ENCODE results near the gene SUV39H2. TPM values are rescaled to one million over a fixed set of nuclear protein-coding genes. Genes with fewer than 3 reads are reported as not detected.

Gene SUV39H2
- total and polyA plus RNA-seq, 7 experiments from 2014 or later: 2.4 to 25.0 (median 6.8) TPM

GRCh38 chr10:14837757-14838581 is 40.7 kb upstream of the SUV39H2 start, which contains the start of the genes CDNF, HSPA14 and MSANTD7:
CDNF (minus strand) TSS chr10:14838037; CDS start chr10:14837946, 91 bp downstream.
HSPA14 (plus strand) TSS chr10:14838306; CDS start chr10:14838403, 97 bp downstream.
MSANTD7 (plus strand) TSS chr10:14838306; CDS start chr10:14842285, 3,979 bp downstream.
- no peaks in the 10 kb centered on the region for H3K9me3 Mint-ChIP-seq
- POLR2A ChIA-PET: interaction anchor here (0.6 to 2.8 kb wide), 31 partner anchors 11 to 1559 kb away, joined by 3 to 28 read pairs (median 4); partner anchors contain the start of genes DCLRE1C, MEIG1, NMT2 and SUV39H2
- Histone ChIP-seq H3K9me3 (ENCODE audit: control insufficient read depth in 2 of 3, low read length in 3 of 3) (no peaks in the 10 kb centered on the region), H3K4me3 (ENCODE audit: low read length) (peak within 1 kb of the TSS; percentile 88), H3K4me1 (ENCODE audit: control insufficient read depth in 2 of 2, insufficient read depth in 2 of 2, low read length in 2 of 2) (peaks cover 15 to 17% of the 10 kb centered on the region in 2 donors), H3K36me3 (ENCODE audit: control insufficient read depth in 2 of 3, insufficient read depth in 3 of 3, low read length in 3 of 3) (peaks cover 0 to 33% (median 9%) of the 10 kb centered on the region in 3 experiments), H3K27me3 (ENCODE audit: control insufficient read depth in 2 of 2, insufficient read depth in 2 of 2, low read length in 2 of 2) (no peaks in the 10 kb centered on the region), H3K27ac (ENCODE audit: low read depth, low read length) (peak within 1 kb of the TSS; percentile 94)
- ATAC-seq: peak; percentile 98
- CTCF ChIA-PET: interaction anchor here (0.6 to 1.8 kb wide), 11 partner anchors 10 to 990 kb away, joined by 3 to 6 read pairs (median 4); partner anchors contain the start of gene SUV39H2
- H3K4me3 Mint-ChIP-seq: peak within 1 kb of the TSS; percentile 87 to 98 (median 97)
- intact Hi-C loops (cut with micrococcal nuclease): loop anchor here (1.0 to 5.0 kb wide), 24 partner anchors 11 to 1535 kb away; partner anchors contain the start of genes DCLRE1C (in 2 of the 2), MEIG1 (in 2 of the 2), PRPF18 (in 2 of the 2) and RPP38 (in 2 of the 2)
- H3K27me3 Mint-ChIP-seq: no peaks in the 10 kb centered on the region
- peak within 1 kb of the TSS; percentile 92 to 99 (median 97) for H3K27ac Mint-ChIP-seq
- peaks cover 0 to 24% (median 13%) of the 10 kb centered on the region in 5 donors for H3K36me3 Mint-ChIP-seq
- peaks cover 14 to 45% (median 32%) of the 10 kb centered on the region in 7 donors for H3K4me1 Mint-ChIP-seq
- DNase-seq: peak; percentile 98 to 99 (median 99)

- POLR2A ChIA-PET: interaction anchor here (0.6 to 2.8 kb wide), 19 partner anchors 10 to 1560 kb away, joined by 3 to 28 read pairs (median 4); partner anchors contain the start of genes MEIG1, NMT2 and SUV39H2
- intact Hi-C loops (cut with micrococcal nuclease): loop anchor here (1.0 to 5.0 kb wide), 23 partner anchors 11 to 1536 kb away; partner anchors contain the start of genes DCLRE1C (in 2 of the 2), MEIG1 (in 2 of the 2), PRPF18 (in 2 of the 2) and RPP38 (in 2 of the 2)
- no peak for ATAC-seq
Observed at GRCh38 chr10:14838582-14839304, 39.9 kb upstream of the SUV39H2 start.

DNA sequence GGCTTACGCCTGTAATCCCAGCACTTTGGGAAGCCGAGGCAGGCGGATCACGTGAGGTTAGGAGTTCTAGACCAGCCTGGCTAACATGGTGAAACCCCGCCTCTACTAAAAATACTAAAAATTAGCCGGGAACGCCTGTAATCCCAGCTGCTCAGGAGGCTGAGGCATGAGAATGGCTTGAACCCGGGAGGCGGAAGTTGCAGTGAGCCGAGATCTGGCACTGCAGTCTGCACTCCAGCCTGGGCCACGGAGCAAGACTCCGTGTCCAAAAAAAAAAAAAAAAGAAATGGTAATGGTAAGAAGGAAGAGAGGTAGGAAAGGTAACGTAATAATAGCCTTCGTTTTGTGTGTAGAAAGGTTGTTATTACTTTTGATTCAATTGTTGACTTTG is 39.4 kb upstream of the SUV39H2 start:
- peaks cover 15 to 17% of the 10 kb centered on the region in 2 donors for H3K4me1 ChIP-seq (ENCODE audit: control insufficient read depth in 2 of 2, insufficient read depth in 2 of 2, low read length in 2 of 2)
- no peak for ATAC-seq
- no peaks in the 10 kb centered on the region for H3K27me3 Mint-ChIP-seq
- no peaks in the 10 kb centered on the region for H3K9me3 Mint-ChIP-seq
- intact Hi-C loops (cut with micrococcal nuclease): loop anchor here (2.0 to 5.0 kb wide), 11 partner anchors 66 to 1536 kb away; partner anchors contain the start of genes PRPF18 (in 1 of the 2) and RPP38 (in 1 of the 2)
- peak overlapping the region; percentile 85 to 97 (median 94) for H3K27ac Mint-ChIP-seq
- H3K4me3 Mint-ChIP-seq: peak overlapping the region; percentile 87 to 98 (median 97)
- H3K36me3 Mint-ChIP-seq: peaks cover 0 to 26% (median 13%) of the 10 kb centered on the region in 5 donors
- H3K27ac ChIP-seq (ENCODE audit: low read depth, low read length): peak overlapping the region; percentile 94
- no peak for DNase-seq
- no peaks in the 10 kb centered on the region for H3K9me3 ChIP-seq (ENCODE audit: control insufficient read depth in 2 of 3, low read length in 3 of 3)
- H3K36me3 ChIP-seq (ENCODE audit: control insufficient read depth in 2 of 3, insufficient read depth in 3 of 3, low read length in 3 of 3): peaks cover 6 to 47% (median 9%) of the 10 kb centered on the region in 3 experiments
- H3K4me1 Mint-ChIP-seq: peaks cover 14 to 48% (median 33%) of the 10 kb centered on the region in 7 donors
- peak overlapping the region; percentile 88 for H3K4me3 ChIP-seq (ENCODE audit: low read length)
- no peaks in the 10 kb centered on the region for H3K27me3 ChIP-seq (ENCODE audit: control insufficient read depth in 2 of 2, insufficient read depth in 2 of 2, low read length in 2 of 2)
- ChIA-PET CTCF (no interaction called here), POLR2A (interaction anchor here (1.8 to 2.8 kb wide), 2 partner anchors 39 to 285 kb away, joined by 6 to 28 read pairs; partner anchors contain the start of gene SUV39H2)

More at GRCh38 chr10:14838582-14839304, 39.9 kb upstream of the SUV39H2 start:
- Histone ChIP-seq H3K27me3 (ENCODE audit: control insufficient read depth in 2 of 2, insufficient read depth in 2 of 2, low read length in 2 of 2) (no peaks in the 10 kb centered on the region), H3K9me3 (ENCODE audit: control insufficient read depth in 2 of 3, low read length in 3 of 3) (no peaks in the 10 kb centered on the region), H3K27ac (ENCODE audit: low read depth, low read length) (peak overlapping the region; percentile 94), H3K4me1 (ENCODE audit: control insufficient read depth in 2 of 2, insufficient read depth in 2 of 2, low read length in 2 of 2) (peaks cover 15 to 17% of the 10 kb centered on the region in 2 donors), H3K36me3 (ENCODE audit: control insufficient read depth in 2 of 3, insufficient read depth in 3 of 3, low read length in 3 of 3) (peaks cover 6 to 41% (median 9%) of the 10 kb centered on the region in 3 experiments), H3K4me3 (ENCODE audit: low read length) (peak overlapping the region; percentile 88)
- no peaks in the 10 kb centered on the region for H3K27me3 Mint-ChIP-seq
- CTCF ChIA-PET: interaction anchor here (0.6 to 1.8 kb wide), 5 partner anchors 9 to 991 kb away, joined by 3 to 6 read pairs (median 4); no protein-coding TSS in a partner anchor
- no peaks in the 10 kb centered on the region for H3K9me3 Mint-ChIP-seq
- H3K4me3 Mint-ChIP-seq: peak overlapping the region; percentile 87 to 98 (median 97)
- DNase-seq: peak in 7 of 9 donors; percentile 4 to 45 (median 18)
- H3K27ac Mint-ChIP-seq: peak overlapping the region; percentile 92 to 99 (median 97)
- peaks cover 0 to 27% (median 11%) of the 10 kb centered on the region in 5 donors for H3K36me3 Mint-ChIP-seq
- H3K4me1 Mint-ChIP-seq: peaks cover 14 to 45% (median 32%) of the 10 kb centered on the region in 7 donors

GRCh38 chr10:14840178-14840577 is 38.5 kb upstream of the SUV39H2 start:
- Histone ChIP-seq H3K27me3 (ENCODE audit: control insufficient read depth in 2 of 2, insufficient read depth in 2 of 2, low read length in 2 of 2) (no peaks in the 10 kb centered on the region), H3K4me1 (ENCODE audit: control insufficient read depth in 2 of 2, insufficient read depth in 2 of 2, low read length in 2 of 2) (peaks cover 15 to 17% of the 10 kb centered on the region in 2 donors), H3K4me3 (ENCODE audit: low read length) (no peak overlapping the region), H3K27ac (ENCODE audit: low read depth, low read length) (no peak overlapping the region), H3K36me3 (ENCODE audit: control insufficient read depth in 2 of 3, insufficient read depth in 3 of 3, low read length in 3 of 3) (peaks cover 6 to 53% (median 9%) of the 10 kb centered on the region in 3 experiments), H3K9me3 (ENCODE audit: control insufficient read depth in 2 of 3, low read length in 3 of 3) (no peaks in the 10 kb centered on the region)
- DNase-seq (no peak), ATAC-seq (no peak)
- H3K27ac Mint-ChIP-seq: peak overlapping the region in 6 of 9 donors; percentile 13 to 97 (median 78)
- ChIA-PET POLR2A (no interaction called here), CTCF (no interaction called here)
- no peaks in the 10 kb centered on the region for H3K27me3 Mint-ChIP-seq
- intact Hi-C loops (cut with micrococcal nuclease): no loop called here
- H3K9me3 Mint-ChIP-seq: no peaks in the 10 kb centered on the region
- H3K4me1 Mint-ChIP-seq: peaks cover 17 to 48% (median 33%) of the 10 kb centered on the region in 7 donors
- H3K4me3 Mint-ChIP-seq: peak overlapping the region; percentile 7 to 98 (median 62)
- peaks cover 5 to 31% (median 14%) of the 10 kb centered on the region in 5 donors for H3K36me3 Mint-ChIP-seq

GRCh38 chr10:14843327-14843988 is 35.2 kb upstream of the SUV39H2 start:
- Mint-ChIP-seq H3K27ac (no peak overlapping the region), H3K9me3 (no peaks in the 10 kb centered on the region), H3K27me3 (no peaks in the 10 kb centered on the region), H3K36me3 (peaks cover 7 to 34% (median 16%) of the 10 kb centered on the region in 5 donors), H3K4me3 (no peak overlapping the region), H3K4me1 (peaks cover 19 to 38% (median 27%) of the 10 kb centered on the region in 7 donors)
- Histone ChIP-seq H3K4me3 (ENCODE audit: low read length) (no peak overlapping the region), H3K9me3 (ENCODE audit: control insufficient read depth in 2 of 3, low read length in 3 of 3) (no peaks in the 10 kb centered on the region), H3K4me1 (ENCODE audit: control insufficient read depth in 2 of 2, insufficient read depth in 2 of 2, low read length in 2 of 2) (peaks cover 6 to 8% of the 10 kb centered on the region in 2 donors), H3K27ac (ENCODE audit: low read depth, low read length) (no peak overlapping the region), H3K27me3 (ENCODE audit: control insufficient read depth in 2 of 2, insufficient read depth in 2 of 2, low read length in 2 of 2) (no peaks in the 10 kb centered on the region), H3K36me3 (ENCODE audit: control insufficient read depth in 2 of 3, insufficient read depth in 3 of 3, low read length in 3 of 3) (peaks cover 6 to 47% (median 9%) of the 10 kb centered on the region in 3 experiments)
- CTCF ChIA-PET: interaction anchor here (1.4 kb wide), 1 partner anchor 344 kb away, joined by 4 read pairs; no protein-coding TSS in a partner anchor
- DNase-seq (no peak), ATAC-seq (no peak)
- intact Hi-C loops (cut with micrococcal nuclease): no loop called here
- POLR2A ChIA-PET: interaction anchor here (0.6 kb wide), 2 partner anchors 29 to 1535 kb away, joined by 3 to 6 read pairs; no protein-coding TSS in a partner anchor
